ENCODE data around the gene ARL15.

- TF ChIP-seq CTCF (conservative IDR thresholded peaks at IDR 0.05; ENCODE audit: low read depth, low read length), result no peak
- no peak for TF ChIP-seq EZH2 (IDR thresholded peaks at IDR 0.05; ENCODE audit: borderline replicate concordance, low read depth, low read length, poor library complexity, severe bottlenecking)
Measured at GRCh38 chr5:54357408-54358058, 47.2 kb upstream of the ARL15 start.
